Measurements from ENCODE around the gene FETUB.
"Not testable (repeated sequence)": the region's sequence is repeated elsewhere in the genome, so short reads cannot be mapped to it uniquely, and the experiment has no call there.

Gene FETUB

DNA sequence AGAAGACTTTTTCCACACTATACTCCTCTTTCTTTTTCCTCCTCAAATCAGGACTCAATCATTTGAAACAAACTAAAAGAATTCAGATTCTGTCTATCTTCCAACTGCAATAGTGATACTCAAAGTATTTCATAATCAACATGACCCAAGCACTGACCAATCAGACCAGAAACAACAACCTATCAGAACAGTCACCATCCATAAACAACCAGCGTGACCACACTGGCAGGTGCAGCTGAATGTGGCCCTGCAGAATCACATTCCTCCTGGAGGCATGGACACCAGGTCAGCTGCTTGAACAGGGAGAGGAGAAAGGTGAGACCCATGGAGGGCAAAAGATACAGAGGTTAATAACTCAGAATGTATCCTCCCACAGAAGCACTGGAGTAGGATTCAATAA is 39.0 kb downstream of the FETUB start:
- no peak for DNase-seq (ENCODE audit: low spot score)

DNA sequence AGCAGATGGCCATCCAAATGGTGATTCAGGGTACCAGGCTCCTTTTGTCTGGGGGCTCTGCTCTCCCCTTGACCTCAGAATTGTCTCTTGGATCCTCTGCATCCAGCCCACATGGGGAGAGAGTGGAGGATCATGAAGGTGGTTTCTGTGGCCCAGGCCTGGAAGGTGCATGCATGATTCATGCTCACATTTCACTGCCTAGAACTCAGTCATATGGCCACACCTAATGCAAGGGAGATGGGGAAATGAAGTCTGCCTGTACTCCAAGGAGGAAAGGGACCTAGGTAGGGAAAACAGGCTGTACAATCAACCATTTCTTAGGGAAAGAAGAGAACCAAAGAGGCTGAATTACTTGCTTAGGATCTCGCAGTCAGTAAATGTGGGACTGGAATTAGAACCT is 40.7 kb downstream of the FETUB start:
- no peak for DNase-seq (ENCODE audit: low spot score)

DNA sequence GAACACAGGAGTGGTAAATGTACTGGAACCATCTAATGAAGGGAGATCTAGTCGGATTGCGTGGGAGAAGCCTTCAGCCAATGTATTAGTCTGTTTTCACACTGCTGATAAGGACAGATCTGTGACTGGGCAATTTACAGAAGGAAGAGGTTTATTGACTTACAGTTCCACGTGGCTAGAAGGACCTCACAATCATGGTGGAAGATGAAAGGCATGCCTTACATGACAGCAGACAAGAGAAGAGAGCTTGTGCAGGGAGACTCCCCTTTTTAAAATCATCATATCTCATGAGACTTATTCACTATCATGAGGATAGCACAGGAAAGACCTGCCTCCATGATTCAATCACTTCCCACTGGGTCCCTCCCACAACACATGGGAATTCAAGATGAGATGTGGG is 42.6 kb downstream of the FETUB start:
- no peak for DNase-seq (ENCODE audit: low spot score)

DNA sequence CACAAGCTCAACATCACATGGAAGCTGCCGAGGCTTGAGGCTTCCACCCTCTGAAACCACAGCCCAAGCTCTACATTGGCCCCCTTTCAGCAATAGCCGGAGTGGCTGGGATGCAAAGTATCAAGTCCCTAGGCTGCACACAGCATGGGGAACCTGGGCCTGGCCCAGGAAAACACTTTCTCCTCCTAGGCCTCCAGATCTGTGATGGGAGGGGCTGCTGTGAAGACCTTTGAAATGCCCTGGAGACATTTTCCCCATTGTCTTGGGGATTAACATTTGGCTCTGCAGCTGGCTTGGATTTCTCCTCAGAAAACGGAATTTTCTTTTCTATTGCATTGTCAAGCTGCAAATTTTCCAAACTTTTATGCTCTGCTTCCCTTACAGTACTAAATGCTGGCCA is 43.8 kb downstream of the FETUB start:
- DNase-seq (ENCODE audit: low spot score) = no peak

DNA sequence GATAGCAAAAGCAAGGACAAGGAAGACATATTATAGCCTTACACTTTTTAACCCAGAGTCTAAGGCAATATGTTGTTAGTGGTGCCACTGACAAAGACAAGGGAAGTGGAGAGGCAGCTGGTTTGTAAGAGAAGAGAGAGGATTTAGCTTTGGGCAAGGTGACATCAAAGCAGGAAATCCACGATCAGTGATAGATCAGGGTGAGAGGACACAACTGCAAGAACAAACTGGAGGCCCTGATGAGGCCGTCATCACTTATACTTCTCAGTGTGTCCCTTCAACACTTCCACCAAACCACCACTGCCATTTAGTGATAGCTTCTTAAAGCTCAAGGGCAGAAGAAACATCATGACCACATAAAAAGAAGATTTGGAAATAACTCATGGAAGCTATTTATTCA is 46.3 kb downstream of the FETUB start:
- not testable (repeated sequence) for DNase-seq (ENCODE audit: low spot score)

DNA sequence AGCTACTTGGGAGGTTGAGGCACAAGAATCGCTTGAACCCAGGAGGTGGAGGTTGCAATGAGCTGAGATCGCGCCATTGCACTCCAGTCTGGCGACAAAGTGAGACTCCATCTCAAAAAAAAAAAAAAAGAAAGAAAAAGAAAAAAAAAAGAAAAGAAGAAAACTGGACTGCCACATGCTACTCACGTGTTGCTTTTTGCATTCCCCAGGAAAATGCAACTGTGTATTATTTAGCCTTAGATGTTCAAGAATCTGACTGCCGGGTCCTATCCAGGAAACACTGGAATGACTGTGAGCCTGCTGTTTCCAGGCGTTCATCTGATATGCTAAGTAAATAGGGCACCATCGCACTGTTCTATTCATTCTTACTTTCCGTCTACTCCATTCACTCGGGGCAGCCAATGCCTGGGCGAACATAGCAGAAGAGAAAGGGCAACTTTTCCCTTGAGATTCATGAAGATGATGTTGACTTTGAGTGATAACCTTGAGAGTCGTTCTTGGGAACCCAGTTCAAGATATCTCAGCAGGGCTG is 47.0 kb downstream of the FETUB start:
- no peak for DNase-seq (ENCODE audit: low spot score)

DNA sequence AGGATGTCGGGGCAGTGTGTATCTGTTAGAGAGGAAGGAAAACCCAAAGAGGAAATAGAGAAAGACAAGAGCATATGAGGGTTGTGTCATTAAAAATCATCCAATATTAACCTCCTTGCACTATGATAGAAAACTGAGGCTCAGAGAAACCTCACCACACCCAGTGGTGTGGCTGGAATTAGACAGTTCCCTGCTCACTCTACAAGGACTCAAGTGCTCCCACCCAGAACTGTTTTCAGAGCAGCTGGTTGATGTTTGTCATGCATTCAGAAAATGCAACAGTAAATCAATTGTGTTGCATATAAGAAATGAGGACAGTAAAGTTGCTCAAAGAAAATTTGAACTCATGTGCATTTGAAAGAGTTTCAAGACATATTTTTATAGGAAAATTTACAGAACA is 50.1 kb downstream of the FETUB start:
- not testable (repeated sequence) for DNase-seq (ENCODE audit: low spot score)

DNA sequence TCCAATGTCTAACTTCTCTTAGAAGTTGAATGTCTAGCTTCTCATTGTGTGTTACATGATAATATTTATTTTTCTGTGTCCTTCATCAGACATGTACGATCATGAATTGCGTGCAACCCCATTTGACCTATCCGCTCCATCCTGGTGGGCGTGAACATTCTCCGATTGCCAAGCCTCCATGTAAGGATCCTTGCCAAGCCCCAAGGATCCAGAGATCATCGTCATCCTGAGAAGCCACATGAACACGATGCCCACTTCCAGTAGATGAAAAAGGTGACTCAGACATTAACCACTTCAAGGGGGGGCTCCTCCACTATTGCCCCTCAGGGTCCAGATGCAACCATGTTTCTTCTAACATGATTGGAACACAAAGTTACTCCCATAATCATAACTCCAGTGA is 51.5 kb downstream of the FETUB start:
- no peak for DNase-seq (ENCODE audit: low spot score)

DNA sequence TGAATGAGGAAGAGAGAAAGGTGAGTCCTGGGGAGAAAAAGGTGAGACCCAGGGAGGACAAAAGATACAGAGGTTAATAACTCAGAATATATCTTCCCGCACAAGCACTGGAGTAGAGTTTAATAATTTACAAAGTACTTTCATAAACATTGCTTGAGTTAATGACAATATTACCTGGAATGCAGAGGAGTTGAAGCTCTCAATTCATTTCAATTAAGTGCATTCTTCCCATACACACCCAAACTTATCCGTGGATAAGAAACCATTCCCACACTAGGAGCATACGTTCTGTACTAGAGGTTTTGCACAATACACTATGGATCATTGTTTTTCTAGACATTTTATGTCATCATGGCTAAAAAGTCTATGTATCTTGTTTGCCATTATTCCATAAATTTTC is 53.6 kb downstream of the FETUB start:
- DNase-seq (ENCODE audit: low spot score) = no peak

DNA sequence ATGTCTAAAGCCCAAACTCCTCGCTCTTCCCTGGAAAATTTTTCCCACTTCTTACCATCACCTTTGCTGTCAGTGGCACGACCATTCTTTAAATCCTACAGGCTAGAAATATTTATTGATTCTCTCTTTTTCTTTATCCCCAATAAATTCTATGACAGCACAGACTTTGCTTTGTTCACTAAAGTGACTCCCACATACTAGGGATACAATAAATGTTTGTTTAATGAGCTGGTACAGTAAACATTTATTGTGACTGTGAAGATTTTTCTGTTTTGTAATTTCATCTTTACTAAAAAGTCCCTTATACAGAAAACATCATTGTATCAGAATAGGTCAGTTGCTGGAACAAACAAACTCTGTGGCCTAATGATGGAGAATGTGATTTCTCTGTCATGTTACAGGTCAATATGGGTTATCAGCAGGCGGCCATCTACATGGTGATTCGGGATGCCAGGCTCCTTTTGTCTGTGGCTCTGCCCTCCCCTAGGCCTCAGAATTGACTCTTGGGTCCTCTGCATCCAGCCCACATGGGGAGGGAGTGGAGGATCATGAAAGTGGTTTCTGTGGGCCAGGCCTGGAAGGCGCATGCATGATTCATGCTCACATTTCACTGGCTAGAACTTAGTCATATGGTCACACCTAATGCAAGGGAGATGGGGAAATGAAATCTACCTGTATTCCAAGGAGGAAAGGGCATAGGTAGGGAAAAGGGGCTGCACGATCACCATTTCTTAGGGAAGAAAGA is 54.3 kb downstream of the FETUB start:
- DNase-seq (ENCODE audit: low spot score) = no peak

DNA sequence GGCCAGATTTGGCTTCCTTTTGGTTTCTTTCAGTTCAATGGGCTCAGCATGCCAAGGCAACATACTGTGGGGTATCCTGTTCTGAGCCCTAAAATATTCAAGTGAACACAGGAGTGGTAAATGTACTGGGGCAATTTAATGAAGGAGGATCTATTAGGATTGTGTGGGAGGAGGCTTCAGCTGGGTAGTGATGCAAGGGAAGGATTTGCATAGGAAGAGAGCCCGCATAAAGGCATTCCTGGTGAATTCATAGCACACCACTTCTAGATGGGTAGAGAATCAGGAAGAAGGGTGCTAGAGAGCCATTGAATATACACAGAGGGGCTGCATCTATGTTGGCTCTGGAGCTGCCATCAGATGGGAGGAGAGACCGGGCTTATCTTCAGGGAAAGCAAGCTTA is 56.3 kb downstream of the FETUB start:
- no peak for DNase-seq (ENCODE audit: low spot score)

DNA sequence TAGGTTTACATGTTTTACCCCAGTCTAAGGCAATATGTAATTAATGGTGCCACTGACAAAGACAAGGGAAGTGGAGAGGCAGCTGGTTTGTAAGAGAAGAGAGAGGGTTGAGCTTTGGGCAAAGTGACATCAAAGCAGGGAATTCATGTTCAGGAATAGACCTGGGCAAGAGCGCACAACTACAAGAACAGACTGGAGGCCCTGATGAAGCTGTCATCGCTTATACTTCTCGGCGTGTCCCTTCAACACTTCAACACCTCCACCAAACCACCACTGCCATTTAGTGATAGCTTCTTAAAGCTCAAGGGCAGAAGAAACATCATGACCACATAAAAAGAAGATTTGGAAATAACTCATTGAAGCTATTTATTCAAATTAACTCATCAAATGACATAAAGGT is 57.3 kb downstream of the FETUB start:
- DNase-seq (ENCODE audit: low spot score) = no peak

DNA sequence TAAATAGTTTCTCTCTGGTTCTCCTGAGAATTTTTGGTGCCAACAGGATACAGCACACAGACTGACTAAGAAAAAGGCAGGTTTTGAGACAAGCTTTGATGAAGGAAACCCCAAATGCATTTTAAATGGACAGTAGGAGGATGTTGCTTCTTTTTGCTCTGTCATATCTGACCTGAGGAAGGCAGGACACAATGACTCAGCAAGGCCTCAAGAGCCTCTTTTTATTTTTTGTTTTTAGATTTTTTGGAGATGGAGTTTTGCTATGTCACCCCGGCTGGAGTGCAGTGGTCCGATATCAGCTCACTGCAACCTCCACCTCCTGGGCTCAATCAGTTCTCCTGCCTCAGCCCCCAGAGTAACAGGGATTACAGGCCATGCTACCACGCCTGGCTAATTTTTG is 60.1 kb downstream of the FETUB start:
- DNase-seq (ENCODE audit: low spot score) = no peak

DNA sequence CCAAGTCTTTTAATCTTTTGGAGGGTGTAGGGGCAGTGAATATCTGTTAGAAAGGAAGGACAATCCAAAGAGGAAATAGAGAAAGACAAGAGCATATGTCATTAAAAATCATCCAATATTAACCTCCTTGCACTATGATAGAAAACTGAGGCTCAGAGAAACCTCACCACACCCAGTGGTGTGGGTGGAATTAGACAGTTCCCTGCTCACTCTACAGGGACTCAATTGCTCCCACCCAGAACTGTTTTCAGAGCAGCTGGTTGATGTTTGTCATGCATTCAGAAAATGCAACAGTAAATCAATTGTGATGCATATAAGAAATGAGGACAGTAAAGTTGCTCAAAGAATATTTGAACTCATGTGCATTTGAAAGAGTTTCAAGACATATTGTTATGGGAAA is 62.3 kb downstream of the FETUB start:
- DNase-seq (ENCODE audit: low spot score) = not testable (repeated sequence)

All from cerebellar cortex (tissue), 1 donor.